WTC11 (cell line): ENCODE data around the gene ST6GAL1. TPM values are rescaled to one million over a fixed set of nuclear protein-coding genes. Genes with fewer than 3 reads are reported as not detected.
"Not testable (repeated sequence)": the region's sequence is repeated elsewhere in the genome, so short reads cannot be mapped to it uniquely, and the experiment has no call there.

Experiments
- ATAC-seq: fragments of 200-7000 bp; cut with Tn5 transposase; 2 replicates; pipeline ENCODE4 v1.10.0; 2021; ENCODE audit warnings: mild to moderate bottlenecking, moderate library complexity
- CTCF ChIA-PET: fragments of 300-600 bp; sonication (Branson Sonifier 250); formaldehyde crosslinking; loops from one replicate; lab custom pipeline; 2021; ENCODE audit warnings: antibody characterized with exemption; lab: Charles Lee
- POLR2A ChIA-PET: fragments of 350-600 bp; sonication (Branson Sonifier 250); formaldehyde crosslinking; loops from one replicate; lab custom pipeline; 2021; ENCODE audit warnings: antibody characterized with exemption; lab: Charles Lee
- DNase-seq: peaks from one replicate; pipeline ENCODE4 v3.0.0; 2021; ENCODE audit warnings: low spot score
- H3K27ac Mint-ChIP-seq: 2 replicates; pipeline ENCODE4 v1.8.0; 2021; ENCODE audit warnings: mixed read lengths
- H3K27me3 Mint-ChIP-seq: 2 replicates; pipeline ENCODE4 v1.8.0; 2021; ENCODE audit warnings: low read depth, mild to moderate bottlenecking, moderate library complexity, mixed read lengths
- H3K36me3 Mint-ChIP-seq: 2 replicates; pipeline ENCODE4 v1.8.0; 2021; ENCODE audit warnings: mixed read lengths
- H3K4me1 Mint-ChIP-seq: 2 replicates; pipeline ENCODE4 v1.8.0; 2022; ENCODE audit warnings: mixed read lengths
- H3K4me3 Mint-ChIP-seq: 2 replicates; pipeline ENCODE4 v1.8.0; 2021; ENCODE audit warnings: mild to moderate bottlenecking, moderate library complexity, mixed read lengths
- H3K9me3 Mint-ChIP-seq: 2 replicates; pipeline ENCODE4 v1.8.0; 2021; ENCODE audit warnings: mixed read lengths
- JAZF1 ChIP-seq: fragments of 250-450 bp; sonication (Bioruptor Pico); IDR thresholded peaks from 2 replicates; pipeline ENCODE4 v1.9.0; 2021; ENCODE audit warnings: moderate library complexity, mild to moderate bottlenecking, inconsistent platforms
- JUN ChIP-seq: sonication (generic); formaldehyde crosslinking; IDR thresholded peaks from 2 replicates; pipeline ENCODE4 v1.8.0; 2023; ENCODE audit warnings: mild to moderate bottlenecking, missing genetic modification reagents
- NR3C1 ChIP-seq: sonication (generic); formaldehyde crosslinking; conservative IDR thresholded peaks from 2 replicates; pipeline ENCODE4 v1.8.1; 2023; ENCODE audit warnings: low read depth, mild to moderate bottlenecking, missing genetic modification reagents
- RORB ChIP-seq: fragments of 250-450 bp; sonication (Bioruptor Pico); IDR thresholded peaks from 2 replicates; pipeline ENCODE4 v1.9.0; 2021; ENCODE audit warnings: mild to moderate bottlenecking
- TCF7 ChIP-seq: sonication (generic); formaldehyde crosslinking; IDR thresholded peaks from 2 replicates; pipeline ENCODE4 v1.8.0; 2022; ENCODE audit warnings: mild to moderate bottlenecking, low read depth, missing genetic modification reagents, moderate library complexity
- ZNF138 ChIP-seq: sonication (generic); formaldehyde crosslinking; conservative IDR thresholded peaks from 2 replicates; pipeline ENCODE4 v1.8.1; 2022; ENCODE audit warnings: mild to moderate bottlenecking, moderate library complexity, missing genetic modification reagents
- ZNF416 ChIP-seq: fragments of 250-450 bp; sonication (Bioruptor Pico); IDR thresholded peaks from 2 replicates; pipeline ENCODE4 v1.9.0; 2021; ENCODE audit warnings: mild to moderate bottlenecking, inconsistent platforms
- ZNF671 ChIP-seq: fragments of 250-450 bp; sonication (Bioruptor Pico); IDR thresholded peaks from 2 replicates; pipeline ENCODE4 v1.8.0; 2021; ENCODE audit warnings: mild to moderate bottlenecking
- total RNA-seq: library from RNA; stranded (reverse); gene quantifications from 3 replicates; pipeline ENCODE4 v1.2.3, GENCODE V29; 2021
- TF ChIP-seq, protein P1 (sequence below): sonication (generic); formaldehyde crosslinking; IDR thresholded peaks from 2 replicates; pipeline ENCODE4 v1.8.1; 2022; ENCODE audit warnings: mild to moderate bottlenecking, moderate library complexity, missing genetic modification reagents
- TF ChIP-seq, protein P2 (sequence below): sonication (generic); formaldehyde crosslinking; IDR thresholded peaks from 2 replicates; pipeline ENCODE4 v1.8.1; 2023; ENCODE audit warnings: mild to moderate bottlenecking, missing genetic modification reagents, moderate library complexity
- TF ChIP-seq, protein P3 (sequence below): sonication (generic); formaldehyde crosslinking; IDR thresholded peaks from 2 replicates; pipeline ENCODE4 v1.8.1; 2023; ENCODE audit warnings: mild to moderate bottlenecking, missing genetic modification reagents
- TF ChIP-seq, protein P4 (sequence below): fragments of 250-450 bp; sonication (Bioruptor Pico); conservative IDR thresholded peaks from 2 replicates; pipeline ENCODE4 v1.9.0; 2021; ENCODE audit warnings: mild to moderate bottlenecking
- TF ChIP-seq, protein P5 (sequence below): sonication (generic); formaldehyde crosslinking; IDR thresholded peaks from 2 replicates; pipeline ENCODE4 v1.8.0; 2022; ENCODE audit warnings: mild to moderate bottlenecking, missing genetic modification reagents
- TF ChIP-seq, protein P6 (sequence below): sonication (generic); formaldehyde crosslinking; IDR thresholded peaks from 2 replicates; pipeline ENCODE4 v1.8.1; 2022; ENCODE audit warnings: low read depth, missing genetic modification reagents, borderline replicate concordance
- TF ChIP-seq, protein P7 (sequence below): sonication (generic); formaldehyde crosslinking; IDR thresholded peaks from 2 replicates; pipeline ENCODE4 v1.8.1; 2022; ENCODE audit warnings: missing genetic modification reagents, borderline replicate concordance
- TF ChIP-seq, protein P8 (sequence below): sonication (generic); formaldehyde crosslinking; IDR thresholded peaks from 2 replicates; pipeline ENCODE4 v1.8.0; 2023; ENCODE audit warnings: missing genetic modification reagents, mild to moderate bottlenecking, borderline replicate concordance
- TF ChIP-seq, protein P9 (sequence below): fragments of 250-450 bp; sonication (Bioruptor Pico); IDR thresholded peaks from 2 replicates; pipeline ENCODE4 v1.8.0; 2021; ENCODE audit warnings: mild to moderate bottlenecking

ST6GAL1 gene
- total RNA-seq, 1 experiment from 2014 or later = 87.5 TPM

DNA sequence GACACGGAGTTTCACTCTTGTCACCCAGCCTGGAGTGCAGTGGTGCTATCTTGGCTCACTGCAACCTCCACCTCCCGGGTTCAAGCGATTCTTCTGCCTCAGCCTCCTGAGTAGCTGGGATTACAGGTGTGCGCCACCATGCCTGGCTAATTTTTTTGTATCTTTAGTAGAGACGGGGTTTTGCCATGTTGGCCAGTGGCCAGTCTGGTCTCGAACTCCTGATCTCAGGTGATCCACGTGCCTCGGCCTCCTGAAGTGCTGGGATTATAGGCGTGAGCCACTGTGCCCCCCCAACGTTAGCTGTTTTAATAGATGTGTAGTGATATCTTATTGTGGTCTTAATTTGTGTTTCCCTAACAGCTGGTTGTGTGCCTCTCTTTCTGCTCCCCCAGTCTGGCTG lies 40.8 kb downstream of the ST6GAL1 start:
- Mint-ChIP-seq H3K4me1 (peaks cover 39% of the 10 kb centered on the region), H3K36me3 (peaks cover 73% of the 10 kb centered on the region), H3K27ac (peak overlapping the region; percentile 44; the same call in 1 of the 2 replicates)
- DNase-seq, H3K27me3 Mint-ChIP-seq, H3K4me3 Mint-ChIP-seq, H3K9me3 Mint-ChIP-seq, CTCF ChIA-PET, ATAC-seq, POLR2A ChIA-PET: not testable (repeated sequence)

DNA sequence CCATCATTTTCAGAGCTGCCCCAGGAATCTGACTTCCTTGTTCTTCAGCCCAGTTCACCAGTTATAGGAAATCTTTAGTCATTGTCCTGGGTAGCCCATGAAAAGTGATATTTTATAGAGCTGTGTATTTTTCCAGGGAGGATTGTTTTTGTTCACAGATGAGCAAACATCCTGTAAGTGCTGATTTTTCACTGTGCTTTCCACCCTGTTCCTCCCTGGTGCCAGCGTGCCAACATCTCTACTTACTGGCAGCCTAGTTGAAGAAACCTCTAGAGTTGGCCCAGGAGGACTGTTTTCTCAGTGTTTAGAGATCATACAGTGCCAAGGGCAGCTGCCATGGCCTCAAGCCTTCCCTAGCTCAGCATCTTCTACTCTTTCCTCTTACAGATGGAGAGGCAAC lies 41.3 kb downstream of the ST6GAL1 start:
- H3K4me1 Mint-ChIP-seq = peaks cover 39% of the 10 kb centered on the region
- no peaks in the 10 kb centered on the region for H3K9me3 Mint-ChIP-seq
- DNase-seq = no peak
- POLR2A ChIA-PET = no interaction called here
- H3K36me3 Mint-ChIP-seq = peaks cover 68% of the 10 kb centered on the region
- no peak overlapping the region for H3K4me3 Mint-ChIP-seq
- H3K27me3 Mint-ChIP-seq = no peaks in the 10 kb centered on the region
- TF ChIP-seq, protein P1, sequence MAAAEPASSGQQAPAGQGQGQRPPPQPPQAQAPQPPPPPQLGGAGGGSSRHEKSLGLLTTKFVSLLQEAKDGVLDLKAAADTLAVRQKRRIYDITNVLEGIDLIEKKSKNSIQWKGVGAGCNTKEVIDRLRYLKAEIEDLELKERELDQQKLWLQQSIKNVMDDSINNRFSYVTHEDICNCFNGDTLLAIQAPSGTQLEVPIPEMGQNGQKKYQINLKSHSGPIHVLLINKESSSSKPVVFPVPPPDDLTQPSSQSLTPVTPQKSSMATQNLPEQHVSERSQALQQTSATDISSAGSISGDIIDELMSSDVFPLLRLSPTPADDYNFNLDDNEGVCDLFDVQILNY (CRISPR knock-in tag) = no peak
- TF ChIP-seq JUN (no peak), ZNF416 (CRISPR knock-in tag) (no peak), TCF7 (no peak), JAZF1 (CRISPR knock-in tag) (no peak), ZNF138 (CRISPR knock-in tag) (no peak), ZNF671 (no peak), RORB (CRISPR knock-in tag) (no peak), NR3C1 (no peak)
- TF ChIP-seq, protein P2, sequence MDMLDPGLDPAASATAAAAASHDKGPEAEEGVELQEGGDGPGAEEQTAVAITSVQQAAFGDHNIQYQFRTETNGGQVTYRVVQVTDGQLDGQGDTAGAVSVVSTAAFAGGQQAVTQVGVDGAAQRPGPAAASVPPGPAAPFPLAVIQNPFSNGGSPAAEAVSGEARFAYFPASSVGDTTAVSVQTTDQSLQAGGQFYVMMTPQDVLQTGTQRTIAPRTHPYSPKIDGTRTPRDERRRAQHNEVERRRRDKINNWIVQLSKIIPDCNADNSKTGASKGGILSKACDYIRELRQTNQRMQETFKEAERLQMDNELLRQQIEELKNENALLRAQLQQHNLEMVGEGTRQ (CRISPR knock-in tag) = no peak
- TF ChIP-seq, protein P3, sequence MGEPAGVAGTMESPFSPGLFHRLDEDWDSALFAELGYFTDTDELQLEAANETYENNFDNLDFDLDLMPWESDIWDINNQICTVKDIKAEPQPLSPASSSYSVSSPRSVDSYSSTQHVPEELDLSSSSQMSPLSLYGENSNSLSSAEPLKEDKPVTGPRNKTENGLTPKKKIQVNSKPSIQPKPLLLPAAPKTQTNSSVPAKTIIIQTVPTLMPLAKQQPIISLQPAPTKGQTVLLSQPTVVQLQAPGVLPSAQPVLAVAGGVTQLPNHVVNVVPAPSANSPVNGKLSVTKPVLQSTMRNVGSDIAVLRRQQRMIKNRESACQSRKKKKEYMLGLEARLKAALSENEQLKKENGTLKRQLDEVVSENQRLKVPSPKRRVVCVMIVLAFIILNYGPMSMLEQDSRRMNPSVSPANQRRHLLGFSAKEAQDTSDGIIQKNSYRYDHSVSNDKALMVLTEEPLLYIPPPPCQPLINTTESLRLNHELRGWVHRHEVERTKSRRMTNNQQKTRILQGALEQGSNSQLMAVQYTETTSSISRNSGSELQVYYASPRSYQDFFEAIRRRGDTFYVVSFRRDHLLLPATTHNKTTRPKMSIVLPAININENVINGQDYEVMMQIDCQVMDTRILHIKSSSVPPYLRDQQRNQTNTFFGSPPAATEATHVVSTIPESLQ (CRISPR knock-in tag) = no peak
- TF ChIP-seq, protein P4, sequence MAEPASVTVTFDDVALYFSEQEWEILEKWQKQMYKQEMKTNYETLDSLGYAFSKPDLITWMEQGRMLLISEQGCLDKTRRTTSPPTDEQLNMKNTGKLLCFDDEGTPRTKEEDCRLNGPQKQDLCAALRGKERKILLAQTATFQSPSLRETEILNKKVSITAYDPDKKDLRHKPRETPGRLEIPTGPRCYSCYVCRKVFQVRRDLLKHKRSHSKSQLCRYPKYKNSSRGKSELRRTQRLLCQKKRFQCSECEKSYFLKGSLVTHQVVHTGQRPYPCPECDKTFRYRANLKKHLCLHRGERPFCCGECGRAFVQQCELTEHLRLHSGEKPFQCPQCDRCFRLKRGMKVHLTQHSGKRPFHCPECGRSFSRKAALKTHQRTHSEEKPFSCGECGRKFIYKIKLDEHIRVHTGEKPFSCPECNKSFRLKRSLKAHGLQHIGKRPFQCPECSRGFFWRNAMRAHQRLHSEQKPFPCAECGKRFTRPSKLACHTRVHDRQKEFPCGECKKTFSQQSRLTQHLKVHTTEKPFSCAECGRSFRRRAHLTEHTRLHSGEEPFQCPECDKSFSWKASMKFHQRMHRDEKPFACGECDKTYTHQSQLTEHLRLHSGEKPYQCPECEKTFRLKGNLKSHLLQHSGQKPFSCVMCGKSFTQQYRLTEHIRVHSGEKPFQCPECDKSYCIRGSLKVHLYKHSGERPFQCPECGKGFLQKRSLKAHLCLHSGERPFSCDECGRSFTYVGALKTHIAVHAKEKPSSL (CRISPR knock-in tag) = no peak
- TF ChIP-seq, protein P5, sequence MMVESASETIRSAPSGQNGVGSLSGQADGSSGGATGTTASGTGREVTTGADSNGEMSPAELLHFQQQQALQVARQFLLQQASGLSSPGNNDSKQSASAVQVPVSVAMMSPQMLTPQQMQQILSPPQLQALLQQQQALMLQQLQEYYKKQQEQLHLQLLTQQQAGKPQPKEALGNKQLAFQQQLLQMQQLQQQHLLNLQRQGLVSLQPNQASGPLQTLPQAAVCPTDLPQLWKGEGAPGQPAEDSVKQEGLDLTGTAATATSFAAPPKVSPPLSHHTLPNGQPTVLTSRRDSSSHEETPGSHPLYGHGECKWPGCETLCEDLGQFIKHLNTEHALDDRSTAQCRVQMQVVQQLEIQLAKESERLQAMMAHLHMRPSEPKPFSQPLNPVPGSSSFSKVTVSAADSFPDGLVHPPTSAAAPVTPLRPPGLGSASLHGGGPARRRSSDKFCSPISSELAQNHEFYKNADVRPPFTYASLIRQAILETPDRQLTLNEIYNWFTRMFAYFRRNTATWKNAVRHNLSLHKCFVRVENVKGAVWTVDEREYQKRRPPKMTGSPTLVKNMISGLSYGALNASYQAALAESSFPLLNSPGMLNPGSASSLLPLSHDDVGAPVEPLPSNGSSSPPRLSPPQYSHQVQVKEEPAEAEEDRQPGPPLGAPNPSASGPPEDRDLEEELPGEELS (CRISPR knock-in tag) = no peak
- TF ChIP-seq, protein P6, sequence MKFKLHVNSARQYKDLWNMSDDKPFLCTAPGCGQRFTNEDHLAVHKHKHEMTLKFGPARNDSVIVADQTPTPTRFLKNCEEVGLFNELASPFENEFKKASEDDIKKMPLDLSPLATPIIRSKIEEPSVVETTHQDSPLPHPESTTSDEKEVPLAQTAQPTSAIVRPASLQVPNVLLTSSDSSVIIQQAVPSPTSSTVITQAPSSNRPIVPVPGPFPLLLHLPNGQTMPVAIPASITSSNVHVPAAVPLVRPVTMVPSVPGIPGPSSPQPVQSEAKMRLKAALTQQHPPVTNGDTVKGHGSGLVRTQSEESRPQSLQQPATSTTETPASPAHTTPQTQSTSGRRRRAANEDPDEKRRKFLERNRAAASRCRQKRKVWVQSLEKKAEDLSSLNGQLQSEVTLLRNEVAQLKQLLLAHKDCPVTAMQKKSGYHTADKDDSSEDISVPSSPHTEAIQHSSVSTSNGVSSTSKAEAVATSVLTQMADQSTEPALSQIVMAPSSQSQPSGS (CRISPR knock-in tag) = no peak
- TF ChIP-seq, protein P7, sequence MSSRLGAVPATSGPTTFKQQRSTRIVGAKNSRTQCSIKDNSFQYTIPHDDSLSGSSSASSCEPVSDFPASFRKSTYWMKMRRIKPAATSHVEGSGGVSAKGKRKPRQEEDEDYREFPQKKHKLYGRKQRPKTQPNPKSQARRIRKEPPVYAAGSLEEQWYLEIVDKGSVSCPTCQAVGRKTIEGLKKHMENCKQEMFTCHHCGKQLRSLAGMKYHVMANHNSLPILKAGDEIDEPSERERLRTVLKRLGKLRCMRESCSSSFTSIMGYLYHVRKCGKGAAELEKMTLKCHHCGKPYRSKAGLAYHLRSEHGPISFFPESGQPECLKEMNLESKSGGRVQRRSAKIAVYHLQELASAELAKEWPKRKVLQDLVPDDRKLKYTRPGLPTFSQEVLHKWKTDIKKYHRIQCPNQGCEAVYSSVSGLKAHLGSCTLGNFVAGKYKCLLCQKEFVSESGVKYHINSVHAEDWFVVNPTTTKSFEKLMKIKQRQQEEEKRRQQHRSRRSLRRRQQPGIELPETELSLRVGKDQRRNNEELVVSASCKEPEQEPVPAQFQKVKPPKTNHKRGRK (CRISPR knock-in tag) = no peak
- TF ChIP-seq, protein P8, sequence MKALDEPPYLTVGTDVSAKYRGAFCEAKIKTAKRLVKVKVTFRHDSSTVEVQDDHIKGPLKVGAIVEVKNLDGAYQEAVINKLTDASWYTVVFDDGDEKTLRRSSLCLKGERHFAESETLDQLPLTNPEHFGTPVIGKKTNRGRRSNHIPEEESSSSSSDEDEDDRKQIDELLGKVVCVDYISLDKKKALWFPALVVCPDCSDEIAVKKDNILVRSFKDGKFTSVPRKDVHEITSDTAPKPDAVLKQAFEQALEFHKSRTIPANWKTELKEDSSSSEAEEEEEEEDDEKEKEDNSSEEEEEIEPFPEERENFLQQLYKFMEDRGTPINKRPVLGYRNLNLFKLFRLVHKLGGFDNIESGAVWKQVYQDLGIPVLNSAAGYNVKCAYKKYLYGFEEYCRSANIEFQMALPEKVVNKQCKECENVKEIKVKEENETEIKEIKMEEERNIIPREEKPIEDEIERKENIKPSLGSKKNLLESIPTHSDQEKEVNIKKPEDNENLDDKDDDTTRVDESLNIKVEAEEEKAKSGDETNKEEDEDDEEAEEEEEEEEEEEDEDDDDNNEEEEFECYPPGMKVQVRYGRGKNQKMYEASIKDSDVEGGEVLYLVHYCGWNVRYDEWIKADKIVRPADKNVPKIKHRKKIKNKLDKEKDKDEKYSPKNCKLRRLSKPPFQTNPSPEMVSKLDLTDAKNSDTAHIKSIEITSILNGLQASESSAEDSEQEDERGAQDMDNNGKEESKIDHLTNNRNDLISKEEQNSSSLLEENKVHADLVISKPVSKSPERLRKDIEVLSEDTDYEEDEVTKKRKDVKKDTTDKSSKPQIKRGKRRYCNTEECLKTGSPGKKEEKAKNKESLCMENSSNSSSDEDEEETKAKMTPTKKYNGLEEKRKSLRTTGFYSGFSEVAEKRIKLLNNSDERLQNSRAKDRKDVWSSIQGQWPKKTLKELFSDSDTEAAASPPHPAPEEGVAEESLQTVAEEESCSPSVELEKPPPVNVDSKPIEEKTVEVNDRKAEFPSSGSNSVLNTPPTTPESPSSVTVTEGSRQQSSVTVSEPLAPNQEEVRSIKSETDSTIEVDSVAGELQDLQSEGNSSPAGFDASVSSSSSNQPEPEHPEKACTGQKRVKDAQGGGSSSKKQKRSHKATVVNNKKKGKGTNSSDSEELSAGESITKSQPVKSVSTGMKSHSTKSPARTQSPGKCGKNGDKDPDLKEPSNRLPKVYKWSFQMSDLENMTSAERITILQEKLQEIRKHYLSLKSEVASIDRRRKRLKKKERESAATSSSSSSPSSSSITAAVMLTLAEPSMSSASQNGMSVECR (CRISPR knock-in tag) = no peak
- TF ChIP-seq, protein P9, sequence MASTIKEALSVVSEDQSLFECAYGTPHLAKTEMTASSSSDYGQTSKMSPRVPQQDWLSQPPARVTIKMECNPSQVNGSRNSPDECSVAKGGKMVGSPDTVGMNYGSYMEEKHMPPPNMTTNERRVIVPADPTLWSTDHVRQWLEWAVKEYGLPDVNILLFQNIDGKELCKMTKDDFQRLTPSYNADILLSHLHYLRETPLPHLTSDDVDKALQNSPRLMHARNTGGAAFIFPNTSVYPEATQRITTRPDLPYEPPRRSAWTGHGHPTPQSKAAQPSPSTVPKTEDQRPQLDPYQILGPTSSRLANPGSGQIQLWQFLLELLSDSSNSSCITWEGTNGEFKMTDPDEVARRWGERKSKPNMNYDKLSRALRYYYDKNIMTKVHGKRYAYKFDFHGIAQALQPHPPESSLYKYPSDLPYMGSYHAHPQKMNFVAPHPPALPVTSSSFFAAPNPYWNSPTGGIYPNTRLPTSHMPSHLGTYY (CRISPR knock-in tag) = no peak
- CTCF ChIA-PET = no interaction called here
- ATAC-seq = no peak
- peak overlapping the region; percentile 44; the same call in 1 of the 2 replicates for H3K27ac Mint-ChIP-seq
